ENCODE results near the gene SORCS3. TPM values are rescaled to one million over a fixed set of nuclear protein-coding genes. Genes with fewer than 3 reads are reported as not detected.

The SORCS3 gene
- total RNA-seq, 1 donor from 2014 or later: not detected

DNA sequence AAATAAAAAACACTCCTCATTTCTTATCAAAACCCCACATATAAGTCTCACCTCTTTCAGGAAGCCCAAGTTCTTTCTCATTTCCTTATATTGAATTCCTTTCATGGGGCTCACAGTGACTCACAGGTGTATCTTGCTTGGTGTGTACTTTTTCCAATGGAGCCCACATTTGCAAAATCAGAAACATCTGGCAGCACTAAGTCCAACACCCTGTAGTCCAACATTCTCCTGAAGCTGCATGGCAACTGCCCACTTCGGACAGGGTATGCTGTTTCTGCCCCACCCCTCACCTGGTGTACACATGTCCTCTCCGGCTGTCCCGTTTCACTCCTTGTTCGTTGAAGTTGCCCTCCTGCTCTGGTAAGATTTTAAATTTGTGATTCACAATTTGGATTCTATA lies 544.1 kb downstream of the SORCS3 start:
- H3K4me1 Mint-ChIP-seq: no peaks in the 10 kb centered on the region
- TF ChIP-seq, protein P1, sequence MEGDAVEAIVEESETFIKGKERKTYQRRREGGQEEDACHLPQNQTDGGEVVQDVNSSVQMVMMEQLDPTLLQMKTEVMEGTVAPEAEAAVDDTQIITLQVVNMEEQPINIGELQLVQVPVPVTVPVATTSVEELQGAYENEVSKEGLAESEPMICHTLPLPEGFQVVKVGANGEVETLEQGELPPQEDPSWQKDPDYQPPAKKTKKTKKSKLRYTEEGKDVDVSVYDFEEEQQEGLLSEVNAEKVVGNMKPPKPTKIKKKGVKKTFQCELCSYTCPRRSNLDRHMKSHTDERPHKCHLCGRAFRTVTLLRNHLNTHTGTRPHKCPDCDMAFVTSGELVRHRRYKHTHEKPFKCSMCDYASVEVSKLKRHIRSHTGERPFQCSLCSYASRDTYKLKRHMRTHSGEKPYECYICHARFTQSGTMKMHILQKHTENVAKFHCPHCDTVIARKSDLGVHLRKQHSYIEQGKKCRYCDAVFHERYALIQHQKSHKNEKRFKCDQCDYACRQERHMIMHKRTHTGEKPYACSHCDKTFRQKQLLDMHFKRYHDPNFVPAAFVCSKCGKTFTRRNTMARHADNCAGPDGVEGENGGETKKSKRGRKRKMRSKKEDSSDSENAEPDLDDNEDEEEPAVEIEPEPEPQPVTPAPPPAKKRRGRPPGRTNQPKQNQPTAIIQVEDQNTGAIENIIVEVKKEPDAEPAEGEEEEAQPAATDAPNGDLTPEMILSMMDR (IDR thresholded peaks at IDR 0.05): no peak
- no peaks in the 10 kb centered on the region for H3K27me3 Mint-ChIP-seq
- ATAC-seq (ENCODE audit: low read depth) (no peak), DNase-seq (no peak)
- no peak overlapping the region for H3K4me3 Mint-ChIP-seq
- H3K9me3 Mint-ChIP-seq: no peaks in the 10 kb centered on the region
- ChIA-PET CTCF (no interaction called here), POLR2A (no interaction called here)
- intact Hi-C loops (cut with micrococcal nuclease): no loop called here
- no peak overlapping the region for H3K27ac Mint-ChIP-seq
- H3K36me3 Mint-ChIP-seq (ENCODE audit: low read depth): no peaks in the 10 kb centered on the region

DNA sequence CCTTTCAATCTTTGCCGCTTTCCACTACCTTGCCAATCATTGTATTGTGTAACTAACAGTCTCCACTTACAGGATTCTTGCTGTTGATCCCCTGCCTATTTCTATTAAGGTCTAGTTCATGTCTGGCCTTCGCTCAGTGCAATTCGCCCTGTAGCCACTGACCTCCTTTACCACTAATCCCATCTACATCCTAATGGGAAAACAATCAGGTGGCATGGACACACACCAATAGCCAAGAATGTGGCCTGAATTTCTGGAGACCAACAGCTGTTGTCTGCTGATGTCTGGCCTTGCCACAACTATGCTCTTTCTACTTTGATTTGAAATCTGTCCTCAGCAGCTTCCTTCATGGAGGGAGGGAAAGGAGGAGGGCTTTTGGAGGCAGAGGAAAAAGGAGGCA lies 546.2 kb downstream of the SORCS3 start:
- no peak overlapping the region for H3K27ac Mint-ChIP-seq

DNA sequence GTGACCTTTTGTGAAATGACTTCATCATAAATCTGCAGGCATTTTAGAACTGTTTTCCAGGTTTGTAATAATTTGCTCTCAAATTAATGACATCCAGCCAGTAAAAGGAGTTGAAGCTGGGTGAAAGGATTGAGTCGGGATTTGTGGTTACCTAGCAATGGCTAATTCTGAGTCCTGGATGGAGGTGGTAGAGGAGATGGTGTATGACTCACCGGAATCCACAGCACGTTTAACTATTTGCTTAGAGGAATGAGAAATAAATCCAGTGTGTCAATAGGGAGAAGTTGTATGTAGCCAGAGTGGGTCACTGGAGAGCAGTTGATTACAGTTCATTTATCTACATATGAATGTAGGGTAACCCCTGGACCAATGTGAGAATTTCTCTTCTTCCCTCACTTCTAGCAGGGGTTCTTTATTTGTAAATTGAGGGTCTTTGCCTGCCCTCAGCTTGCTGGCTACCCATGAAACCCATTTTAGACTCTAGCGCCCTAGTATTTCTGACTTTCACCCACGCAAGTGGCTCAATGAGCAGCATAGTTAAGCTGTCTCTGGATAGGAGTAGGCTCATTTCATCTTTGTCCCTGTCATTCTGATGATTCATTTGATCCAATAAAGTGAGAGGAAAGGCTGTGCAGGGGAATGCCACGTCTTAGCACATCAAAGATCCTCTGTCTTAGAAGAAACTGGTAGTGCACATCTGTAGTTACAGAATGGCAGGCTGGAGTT lies 547.8 kb downstream of the SORCS3 start:
- H3K36me3 Mint-ChIP-seq (ENCODE audit: low read depth): no peaks in the 10 kb centered on the region
- ATAC-seq (ENCODE audit: low read depth) (no peak), DNase-seq (no peak)
- H3K4me3 Mint-ChIP-seq: no peak overlapping the region
- intact Hi-C loops (cut with micrococcal nuclease): no loop called here
- H3K27me3 Mint-ChIP-seq: no peaks in the 10 kb centered on the region
- TF ChIP-seq, protein P1 (IDR thresholded peaks at IDR 0.05): no peak
- H3K27ac Mint-ChIP-seq: no peak overlapping the region
- POLR2A ChIA-PET: no interaction called here
- H3K4me1 Mint-ChIP-seq: no peaks in the 10 kb centered on the region
- H3K9me3 Mint-ChIP-seq: no peaks in the 10 kb centered on the region
- CTCF ChIA-PET: no interaction called here

More for the DNA sequence above, 546.2 kb downstream of the SORCS3 start:
- ATAC-seq (ENCODE audit: low read depth) (no peak), DNase-seq (no peak)
- ChIA-PET POLR2A (no interaction called here), CTCF (no interaction called here)
- intact Hi-C loops (cut with micrococcal nuclease): no loop called here
- H3K9me3 Mint-ChIP-seq: no peaks in the 10 kb centered on the region
- H3K36me3 Mint-ChIP-seq (ENCODE audit: low read depth): no peaks in the 10 kb centered on the region
- H3K4me1 Mint-ChIP-seq: no peaks in the 10 kb centered on the region
- H3K27me3 Mint-ChIP-seq: no peaks in the 10 kb centered on the region
- TF ChIP-seq, protein P1 (IDR thresholded peaks at IDR 0.05): no peak
- H3K4me3 Mint-ChIP-seq: no peak overlapping the region

DNA sequence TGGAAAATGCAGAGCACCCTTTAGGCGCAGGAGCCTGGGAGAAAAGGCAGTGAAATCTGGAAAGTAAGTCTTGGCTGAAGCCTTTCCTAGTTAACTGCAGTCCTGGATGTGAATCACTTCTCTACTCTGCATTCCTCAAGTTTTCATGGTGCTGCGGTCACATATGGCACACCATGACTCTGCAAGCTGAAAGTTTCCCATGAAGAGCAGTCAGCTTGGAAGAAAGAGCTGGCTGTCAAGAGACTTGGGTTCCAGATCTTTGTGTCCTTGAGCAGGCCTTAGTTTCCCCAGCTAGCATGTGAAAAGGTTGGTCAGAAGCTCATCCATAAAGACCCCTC lies 548.3 kb downstream of the SORCS3 start:
- H3K36me3 Mint-ChIP-seq (ENCODE audit: low read depth): no peaks in the 10 kb centered on the region
- no peak for ATAC-seq (ENCODE audit: low read depth)
- POLR2A ChIA-PET: no interaction called here
- H3K4me1 Mint-ChIP-seq: no peaks in the 10 kb centered on the region
- H3K27ac Mint-ChIP-seq: no peak overlapping the region
- H3K27me3 Mint-ChIP-seq: no peaks in the 10 kb centered on the region
- CTCF ChIA-PET: no interaction called here
- no peak overlapping the region for H3K4me3 Mint-ChIP-seq
- intact Hi-C loops (cut with micrococcal nuclease): no loop called here
- TF ChIP-seq, protein P1 (IDR thresholded peaks at IDR 0.05): no peak
- H3K9me3 Mint-ChIP-seq: no peaks in the 10 kb centered on the region
- no peak for DNase-seq

DNA sequence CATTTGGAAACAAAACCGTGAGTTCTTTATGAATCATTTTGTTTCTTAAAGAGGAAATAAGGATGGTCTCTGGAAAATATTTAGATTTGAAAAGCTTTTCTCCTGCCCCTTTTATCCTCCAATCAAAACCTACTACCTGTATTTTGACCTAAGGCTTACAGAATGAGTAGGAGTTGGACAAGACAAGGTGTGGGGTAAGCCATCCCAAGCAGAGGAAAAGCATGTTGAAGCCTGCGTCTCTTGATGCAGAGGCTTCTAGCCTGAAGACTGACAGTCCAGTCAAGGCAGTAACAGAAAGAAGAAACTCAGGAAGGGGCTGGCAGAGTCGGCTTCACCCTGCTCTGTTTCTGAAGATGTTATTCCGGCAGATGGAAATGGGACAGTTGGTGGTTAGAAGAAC lies 551.1 kb downstream of the SORCS3 start:
- H3K36me3 Mint-ChIP-seq (ENCODE audit: low read depth): no peaks in the 10 kb centered on the region

More for the DNA sequence above, 551.1 kb downstream of the SORCS3 start:
- ATAC-seq (ENCODE audit: low read depth): no peak
- ChIA-PET POLR2A (no interaction called here), CTCF (no interaction called here)
- no peaks in the 10 kb centered on the region for H3K27me3 Mint-ChIP-seq
- H3K4me3 Mint-ChIP-seq: no peak overlapping the region
- H3K27ac Mint-ChIP-seq: no peak overlapping the region
- intact Hi-C loops (cut with micrococcal nuclease): no loop called here
- DNase-seq: no peak
- H3K4me1 Mint-ChIP-seq: no peaks in the 10 kb centered on the region
- TF ChIP-seq, protein P1 (IDR thresholded peaks at IDR 0.05): no peak
- H3K9me3 Mint-ChIP-seq: no peaks in the 10 kb centered on the region
